ENCODE measurements around the gene ZBTB7C.

The ZBTB7C gene

GRCh38 chr18:47981320-47981719 lies 427.9 kb downstream of the ZBTB7C start:
- DNase-seq: no peak

- no peak for DNase-seq
Measured at GRCh38 chr18:47979611-47980200, 429.5 kb downstream of the ZBTB7C start.

GRCh38 chr18:47978603-47979002 lies 430.6 kb downstream of the ZBTB7C start:
- DNase-seq: no peak

- DNase-seq: no peak
Measured at GRCh38 chr18:47978141-47978540, 431.0 kb downstream of the ZBTB7C start.
